H1 (cell line): Measurements from ENCODE around the gene ZMIZ1. TPM values are rescaled to one million over a fixed set of nuclear protein-coding genes. Genes with fewer than 3 reads are reported as not detected.

Experiments used
- GABPA ChIP-seq: IDR thresholded peaks from 2 replicates; pipeline ENCODE4 v1.6.1; 2011; ENCODE audit warnings: mild to moderate bottlenecking, low read length, moderate library complexity, borderline replicate concordance; ENCODE audit not compliant: insufficient read depth
- POLR2A ChIP-seq, 2 experiments: IDR thresholded peaks; 1 replicate in 1 of 2; 2 replicates in 1 of 2; pipeline ENCODE4 v1.6.1; 2011; ENCODE audit warnings: low read depth in 2 of 2, low read length in 2 of 2, mild to moderate bottlenecking in 2 of 2; ENCODE audit errors: control extremely low read depth in 1 of 2
- SAP30 ChIP-seq: fragments of 300-600 bp; sonication (generic); IDR thresholded peaks from 2 replicates; pipeline ENCODE4 v1.7.1; 2012; ENCODE audit warnings: low read length, moderate library complexity, mild to moderate bottlenecking, inconsistent platforms; ENCODE audit not compliant: insufficient read depth, insufficient replicate concordance
- SIX5 ChIP-seq: IDR thresholded peaks from 2 replicates; pipeline ENCODE4 v1.6.1; 2011; ENCODE audit warnings: mild to moderate bottlenecking, low read depth, low read length
- polyA plus RNA-seq, 7 experiments: library from polyadenylated mRNA; depleted of rRNA in 3 of 7; stranded (reverse) in 5 of 7; unstranded in 2 of 7; fragments of >200 nt in 5 of 7; fragments of 200-250 nt in 2 of 7; gene quantifications; 1 replicate in 5 of 7; 2 replicates in 1 of 7; 4 replicates in 1 of 7; pipeline versions ENCODE4 v1.2.1 to v1.2.3, GENCODE V29; 2011 to 2013; ENCODE audit warnings: missing spikeins in 2 of 7, mixed read lengths in 2 of 7
- total RNA-seq: library from RNA; stranded (reverse); fragmentation: NEBNext Ultra II Directional; extraction: Animal tissue kit (Norgen Biotek cat#: 25700); gene quantifications from 2 replicates; pipeline ENCODE4 v1.2.1, GENCODE V29; 2021

The ZMIZ1 gene
- total and polyA plus RNA-seq, 2 of the 8 experiments (the other 6 are each of a cell fraction or from before 2014, with no cell fraction given): 8.1 to 28.0 TPM

DNA sequence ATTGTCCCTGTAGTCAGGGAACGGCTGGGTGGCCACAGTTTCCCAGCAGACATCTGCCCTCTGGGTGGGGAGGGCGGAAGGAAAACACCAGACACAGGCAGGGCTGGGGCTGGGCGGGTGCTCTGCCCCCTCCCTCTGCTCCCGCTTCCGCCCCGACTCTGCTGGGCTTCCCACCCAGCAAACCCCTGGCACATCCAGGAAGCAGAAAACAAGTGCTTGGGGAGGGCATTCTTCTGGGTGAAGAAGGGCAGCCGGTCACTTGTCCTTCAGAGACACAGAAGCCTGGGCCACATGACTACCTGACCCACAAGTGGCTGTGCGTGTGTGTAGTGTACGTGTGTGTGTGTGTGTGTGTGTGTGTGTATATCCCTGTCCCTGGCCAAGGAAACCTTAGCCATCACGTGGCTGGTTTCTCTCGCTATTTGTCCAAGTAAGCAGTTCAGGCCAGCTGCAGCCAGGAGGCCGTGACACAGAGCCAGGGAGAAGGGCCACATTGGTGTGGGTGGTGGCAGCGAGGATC is 77.9 kb downstream of the ZMIZ1 start (continued):
- no peak for TF ChIP-seq GABPA
- no peak for TF ChIP-seq SIX5
- TF ChIP-seq SAP30: no peak
- no peak for TF ChIP-seq POLR2A (IDR thresholded peaks at IDR 0.05; ENCODE audit: control extremely low read depth in 1 of 2, low read depth in 2 of 2, low read length in 2 of 2)
